GM12878 (cell line): Measurements from ENCODE around the gene IRGC.

Experiments
- CHD4 ChIP-seq: fragments of 200-600 bp; sonication (generic); IDR thresholded peaks from 2 replicates; pipeline ENCODE4 v1.6.1; 2016; ENCODE audit warnings: mild to moderate bottlenecking
- CTCF ChIP-seq, 3 experiments: IDR thresholded peaks in 2 of 3; conservative IDR thresholded peaks in 1 of 3; 2 replicates each; pipeline ENCODE4 v1.5.1; 2011; ENCODE audit warnings: low read depth in 3 of 3, low read length in 3 of 3, mild to moderate bottlenecking in 3 of 3, control low read depth in 2 of 3, moderate library complexity in 2 of 3, inconsistent platforms in 1 of 3, mixed read lengths in 1 of 3; ENCODE audit not compliant: control insufficient read depth in 2 of 3, insufficient read depth in 1 of 3; ENCODE audit errors: extremely low read depth in 1 of 3
- CUX1 ChIP-seq: IDR thresholded peaks from 2 replicates; pipeline ENCODE4 v1.6.1; 2012; ENCODE audit warnings: improper control_type of control experiment, low read depth, low read length; ENCODE audit not compliant: insufficient replicate concordance
- MAX ChIP-seq: IDR thresholded peaks from 2 replicates; pipeline ENCODE4 v1.6.1; 2012; ENCODE audit warnings: low read depth, low read length, improper control_type of control experiment
- MTA3 ChIP-seq: IDR thresholded peaks from 2 replicates; pipeline ENCODE4 v1.6.1; 2012; ENCODE audit warnings: low read length, inconsistent platforms, borderline replicate concordance
- RAD21 ChIP-seq: IDR thresholded peaks from 2 replicates; pipeline ENCODE4 v1.6.1; 2011; ENCODE audit warnings: mild to moderate bottlenecking, low read depth, low read length, moderate library complexity; ENCODE audit not compliant: insufficient read depth
- SMC3 ChIP-seq: IDR thresholded peaks from 2 replicates; pipeline ENCODE4 v1.6.1; 2011; ENCODE audit warnings: low read length, improper control_type of control experiment, borderline replicate concordance
- SUZ12 ChIP-seq: fragments of 200-600 bp; sonication (generic); IDR thresholded peaks from one replicate; pipeline ENCODE4 v1.6.1; 2018; ENCODE audit warnings: antibody characterized with exemption, mild to moderate bottlenecking; ENCODE audit not compliant: unreplicated experiment
- TCF7 ChIP-seq: IDR thresholded peaks from 2 replicates; pipeline ENCODE4 v1.6.1; 2014; ENCODE audit warnings: antibody characterized with exemption, borderline replicate concordance
- ZBTB4 ChIP-seq: fragments of 450-650 bp; formaldehyde crosslinking; IDR thresholded peaks from 2 replicates; pipeline ENCODE4 v1.4.0; 2022; ENCODE audit warnings: mild to moderate bottlenecking, moderate library complexity
- ZNF24 ChIP-seq: fragments of 450-650 bp; IDR thresholded peaks from 2 replicates; pipeline ENCODE4 v1.6.1; 2017; ENCODE audit warnings: antibody characterized with exemption, mild to moderate bottlenecking
- ZNF622 ChIP-seq: fragments of 450-650 bp; IDR thresholded peaks from 2 replicates; pipeline ENCODE4 v1.6.1; 2017; ENCODE audit warnings: mild to moderate bottlenecking, inconsistent platforms

GRCh38 chr19:43690444-43690843, 25.4 kb upstream of the IRGC start:
- no peak for TF ChIP-seq TCF7
- no peak for TF ChIP-seq CTCF (IDR thresholded peaks at IDR 0.05 in 2 of 3, conservative IDR thresholded peaks at IDR 0.05 in 1 of 3; ENCODE audit: control insufficient read depth in 2 of 3, extremely low read depth in 1 of 3, insufficient read depth in 1 of 3, low read depth in 3 of 3, low read length in 3 of 3)
- no peak for TF ChIP-seq ZNF622
- TF ChIP-seq SMC3: no peak
- no peak for TF ChIP-seq MTA3
- TF ChIP-seq ZNF24: no peak
- TF ChIP-seq ZBTB4 (CRISPR knock-in tag): no peak
- TF ChIP-seq CUX1: no peak
- TF ChIP-seq RAD21: no peak
- TF ChIP-seq SUZ12: no peak
- TF ChIP-seq MAX: no peak
- no peak for TF ChIP-seq CHD4
